Activated CD4-positive, CD25-positive, alpha-beta regulatory T cell treated with anti-CD3 and anti-CD28 coated beads, Interleukin-2, amount 50 U/mL, for 16 hours (primary cell): Measurements from ENCODE around the gene CD9.
"Not testable (repeated sequence)": the region's sequence is repeated elsewhere in the genome, so short reads cannot be mapped to it uniquely, and the experiment has no call there.

Experiments used
- DNase-seq: peaks from one replicate; pipeline ENCODE4 v3.0.0-alpha.2; 2020; ENCODE audit warnings: low read depth, low spot score

The CD9 gene, protein sequence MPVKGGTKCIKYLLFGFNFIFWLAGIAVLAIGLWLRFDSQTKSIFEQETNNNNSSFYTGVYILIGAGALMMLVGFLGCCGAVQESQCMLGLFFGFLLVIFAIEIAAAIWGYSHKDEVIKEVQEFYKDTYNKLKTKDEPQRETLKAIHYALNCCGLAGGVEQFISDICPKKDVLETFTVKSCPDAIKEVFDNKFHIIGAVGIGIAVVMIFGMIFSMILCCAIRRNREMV

DNA sequence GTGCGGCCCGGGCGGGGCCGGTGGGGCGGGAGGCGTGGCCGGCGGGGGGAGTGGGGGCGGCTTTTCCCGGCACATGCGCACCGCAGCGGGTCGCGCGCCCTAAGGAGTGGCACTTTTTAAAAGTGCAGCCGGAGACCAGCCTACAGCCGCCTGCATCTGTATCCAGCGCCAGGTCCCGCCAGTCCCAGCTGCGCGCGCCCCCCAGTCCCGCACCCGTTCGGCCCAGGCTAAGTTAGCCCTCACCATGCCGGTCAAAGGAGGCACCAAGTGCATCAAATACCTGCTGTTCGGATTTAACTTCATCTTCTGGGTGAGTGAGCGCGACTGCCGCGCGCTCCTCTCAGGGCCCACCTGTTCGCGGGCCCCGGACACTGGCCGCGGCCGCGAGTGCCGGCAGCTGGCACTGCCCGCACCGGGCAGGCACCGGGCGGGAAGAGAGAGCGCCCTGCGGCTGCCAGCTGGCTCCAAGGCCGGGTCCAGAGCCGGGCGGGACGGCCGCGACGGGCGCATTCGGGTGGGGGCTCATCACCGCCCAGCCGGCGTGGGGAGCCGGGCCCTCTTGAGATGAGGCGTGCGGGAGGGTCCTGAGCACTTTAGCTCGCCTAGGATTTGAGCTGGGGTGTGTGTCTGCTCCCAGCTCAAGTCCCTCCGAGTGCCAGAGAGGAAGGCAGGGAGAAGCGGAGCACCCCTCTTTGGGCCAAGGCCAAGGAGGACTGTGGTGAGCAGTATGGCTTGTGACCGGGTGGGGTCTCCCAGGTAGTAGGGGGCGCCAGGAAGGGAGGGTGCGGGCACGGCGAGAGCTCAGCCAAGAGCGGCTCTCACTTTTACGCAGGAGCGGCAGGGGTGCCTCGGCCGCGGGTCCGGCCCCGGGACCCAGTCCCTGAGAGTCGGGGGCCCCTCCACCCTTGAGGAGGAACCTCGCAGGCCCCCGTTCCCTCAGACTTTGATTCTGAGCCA, at the start of gene CD9:
Gene CD9 (plus strand): TSS at position 145 of the 957 bp plus-strand sequence. CDS start 100 bp downstream, at position 245.
- DNase-seq = no peak

DNA sequence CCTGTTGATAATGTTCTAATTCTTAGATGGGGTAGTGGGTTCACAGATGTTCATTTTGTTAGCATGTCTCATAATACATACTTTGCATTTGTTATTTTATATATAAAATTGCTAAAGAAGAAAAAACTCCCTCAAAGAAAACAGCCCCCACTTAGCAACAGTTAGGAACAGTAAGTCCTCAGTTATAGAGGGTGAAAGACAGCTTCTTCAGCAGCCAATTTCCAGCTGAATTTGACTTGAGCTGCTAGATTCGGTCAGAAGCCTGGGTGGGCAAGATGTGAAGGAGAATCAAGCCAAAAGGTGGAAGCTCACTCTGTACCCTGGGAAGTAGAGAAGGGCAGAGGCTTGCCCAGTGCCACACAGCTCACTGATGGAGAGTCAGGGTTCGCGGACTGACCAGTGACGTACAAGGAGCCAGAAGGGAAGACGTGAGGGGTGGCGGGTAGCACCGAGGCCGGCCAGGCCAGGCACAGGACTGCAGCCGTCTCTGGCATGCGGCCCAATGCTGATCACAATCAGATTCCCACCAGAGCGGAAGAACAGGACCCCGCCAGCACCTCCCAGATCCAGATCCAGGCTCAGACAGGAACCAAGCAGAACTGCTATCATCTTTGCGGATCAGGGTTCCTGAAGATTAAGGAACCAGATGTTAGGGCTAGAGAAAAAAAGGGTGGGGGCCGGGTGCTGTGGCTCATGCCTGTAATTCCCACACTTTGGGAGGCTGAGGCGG, 45.3 kb upstream of the CD9 start:
- DNase-seq = no peak

DNA sequence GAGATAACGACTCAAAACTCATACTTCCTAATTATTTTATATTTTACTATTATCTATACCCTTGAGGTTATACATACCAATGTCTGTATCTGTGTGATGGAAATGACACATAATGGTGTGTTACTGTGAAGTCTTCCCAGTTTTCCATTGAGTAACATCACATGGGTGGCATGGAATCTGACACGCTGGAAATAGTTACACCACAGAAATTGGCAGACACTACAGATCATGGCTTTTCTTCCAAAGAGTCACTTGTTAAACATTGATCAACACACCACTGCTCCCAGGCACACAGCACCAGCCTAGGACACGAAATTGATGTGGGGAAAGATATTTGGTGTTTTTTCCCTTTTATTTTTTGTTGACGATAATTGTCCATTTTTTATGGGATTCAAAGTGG, 42.7 kb upstream of the CD9 start:
- DNase-seq = no peak

DNA sequence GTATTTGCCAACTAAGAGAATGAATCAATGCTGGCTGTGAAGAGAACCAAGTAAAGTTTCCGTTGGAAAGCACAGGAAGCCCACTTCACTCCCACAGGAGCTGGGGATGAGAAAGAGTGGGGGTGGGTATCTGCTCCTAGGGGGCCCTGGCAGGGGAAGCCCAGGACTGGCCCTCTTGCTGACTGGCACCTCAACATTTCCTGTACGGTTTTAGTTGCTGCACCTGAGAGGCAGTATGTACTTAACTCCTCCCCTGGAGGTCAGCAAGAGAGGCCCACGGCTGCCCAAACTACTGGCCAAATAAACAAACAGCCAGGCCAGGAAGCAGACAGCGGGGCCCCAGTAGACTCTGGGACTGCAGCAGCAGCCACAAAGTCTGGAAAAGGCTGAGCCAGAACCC, 41.9 kb upstream of the CD9 start:
- no peak for DNase-seq

DNA sequence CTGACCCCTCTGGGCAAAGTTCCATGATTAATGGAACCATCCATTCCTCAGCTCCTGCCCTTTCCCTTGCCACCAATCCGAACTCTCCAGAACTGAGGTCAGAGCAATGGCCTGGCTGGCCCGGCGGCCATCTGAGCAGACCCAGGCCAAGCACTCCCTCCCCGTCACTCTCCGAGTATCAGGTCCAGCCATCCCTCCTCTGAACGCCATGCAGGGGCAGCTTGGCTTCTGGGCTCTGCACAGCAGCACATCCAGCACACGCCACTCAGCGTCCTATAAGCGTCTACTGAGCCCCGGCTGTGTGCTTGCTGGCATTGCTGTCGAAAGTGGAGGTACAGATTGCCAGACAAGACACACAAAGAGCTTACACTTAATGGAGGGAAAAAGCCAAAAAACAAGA, 41.5 kb upstream of the CD9 start:
- no peak for DNase-seq

DNA sequence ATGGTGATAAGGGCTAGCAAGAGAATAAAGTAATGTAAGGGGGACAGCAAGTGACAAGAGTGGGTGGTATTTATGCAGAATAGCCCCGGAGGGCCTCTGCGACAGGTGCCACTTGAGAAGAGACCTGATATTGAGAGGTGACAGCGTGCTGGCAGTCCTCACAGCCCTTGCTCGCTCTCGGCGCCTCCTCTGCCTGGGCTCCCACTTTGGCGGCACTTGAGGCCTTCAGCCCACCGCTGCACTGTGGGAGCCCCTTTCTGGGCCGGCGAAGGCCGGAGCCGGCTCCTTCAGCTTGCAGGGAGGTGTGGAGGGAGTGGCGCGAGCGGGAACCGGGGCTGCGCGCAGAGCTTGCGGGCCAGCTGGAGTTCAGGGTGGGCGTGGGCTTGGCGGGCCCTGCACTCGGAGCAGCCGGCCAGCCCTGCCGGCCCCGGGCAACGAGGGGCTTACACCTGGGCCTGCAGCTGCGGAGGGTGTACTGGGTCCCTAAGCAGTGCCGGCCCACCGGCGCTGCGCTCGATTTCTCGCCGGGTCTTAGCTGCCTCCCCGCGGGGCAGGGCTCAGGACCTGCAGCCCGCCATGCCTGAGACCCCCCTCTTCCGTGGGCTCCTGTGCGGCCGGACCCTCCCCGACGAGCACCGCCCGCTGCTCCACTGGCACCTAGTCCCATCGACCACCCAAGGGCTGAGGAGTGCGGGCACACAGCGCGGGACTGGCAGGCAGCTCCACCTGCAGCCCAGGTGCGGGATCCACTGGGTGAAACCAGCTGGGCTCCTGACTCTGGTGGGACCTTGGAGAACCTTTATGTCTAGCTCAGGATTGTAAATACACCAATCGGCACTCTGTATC, 40.8 kb upstream of the CD9 start:
- DNase-seq = not testable (repeated sequence)

DNA sequence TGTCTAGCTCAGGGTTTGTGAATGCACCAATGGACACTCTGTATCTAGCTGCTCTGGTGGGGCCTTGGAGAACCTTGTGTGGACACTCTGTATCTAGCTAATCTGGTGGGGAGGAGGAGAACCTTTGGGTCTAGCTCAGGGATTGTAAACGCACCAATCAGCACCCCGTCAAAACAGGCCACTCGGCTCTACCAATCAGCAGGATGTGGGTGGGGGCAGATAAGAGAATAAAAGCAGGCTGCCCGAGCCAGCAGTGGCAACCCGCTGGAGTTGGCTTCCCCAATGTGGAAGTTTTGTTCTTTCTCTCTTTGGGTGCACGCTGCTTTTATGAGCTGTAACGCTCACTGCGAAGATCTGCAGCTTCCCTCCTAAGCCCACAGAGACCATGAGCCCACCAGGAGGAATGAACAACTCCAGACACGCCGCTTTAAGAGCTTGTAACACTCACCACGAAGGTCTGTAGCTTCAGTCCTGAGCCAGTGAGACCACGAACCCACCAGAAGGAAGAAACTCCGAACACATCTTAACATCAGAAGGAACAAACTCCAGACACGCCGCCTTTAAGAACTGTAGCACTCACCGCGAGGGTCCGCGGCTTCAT, 40.1 kb upstream of the CD9 start:
- DNase-seq = not testable (repeated sequence)

DNA sequence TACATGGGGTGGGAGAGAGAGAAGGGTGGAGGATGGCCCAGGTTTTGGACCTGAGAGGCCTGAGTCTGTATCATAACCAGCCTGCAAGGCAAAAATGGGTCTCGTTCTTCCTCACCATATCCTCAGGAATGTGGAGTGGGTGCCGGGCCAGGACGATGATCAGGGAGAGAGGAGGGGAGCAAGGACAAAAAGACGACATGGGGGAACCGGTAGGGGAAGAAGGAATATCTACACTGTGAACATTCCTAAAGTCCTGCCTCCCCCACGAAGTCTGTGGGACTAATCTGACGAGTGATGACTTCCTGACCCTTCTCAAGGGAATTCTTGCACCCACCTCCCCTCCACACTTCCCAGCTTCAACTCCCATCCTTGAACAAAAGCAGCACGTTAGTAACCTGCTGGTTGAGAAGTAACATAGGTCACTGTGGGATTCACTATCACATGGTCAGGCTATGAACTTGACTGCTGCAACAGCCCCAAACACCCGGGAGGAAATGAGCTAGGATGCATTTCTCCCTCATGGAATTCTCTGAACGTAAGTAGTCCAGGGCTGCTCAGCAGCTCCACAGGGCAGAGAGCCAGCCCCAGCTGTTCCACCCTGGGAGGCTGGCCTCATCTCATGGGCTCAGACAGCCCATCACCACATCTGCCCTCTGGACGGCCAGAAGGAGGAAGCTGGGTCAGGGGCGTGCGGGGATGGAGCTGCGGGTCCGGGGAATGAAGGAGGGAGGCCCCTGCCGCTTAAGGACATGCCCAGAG, 38.9 kb upstream of the CD9 start:
- DNase-seq = no peak

DNA sequence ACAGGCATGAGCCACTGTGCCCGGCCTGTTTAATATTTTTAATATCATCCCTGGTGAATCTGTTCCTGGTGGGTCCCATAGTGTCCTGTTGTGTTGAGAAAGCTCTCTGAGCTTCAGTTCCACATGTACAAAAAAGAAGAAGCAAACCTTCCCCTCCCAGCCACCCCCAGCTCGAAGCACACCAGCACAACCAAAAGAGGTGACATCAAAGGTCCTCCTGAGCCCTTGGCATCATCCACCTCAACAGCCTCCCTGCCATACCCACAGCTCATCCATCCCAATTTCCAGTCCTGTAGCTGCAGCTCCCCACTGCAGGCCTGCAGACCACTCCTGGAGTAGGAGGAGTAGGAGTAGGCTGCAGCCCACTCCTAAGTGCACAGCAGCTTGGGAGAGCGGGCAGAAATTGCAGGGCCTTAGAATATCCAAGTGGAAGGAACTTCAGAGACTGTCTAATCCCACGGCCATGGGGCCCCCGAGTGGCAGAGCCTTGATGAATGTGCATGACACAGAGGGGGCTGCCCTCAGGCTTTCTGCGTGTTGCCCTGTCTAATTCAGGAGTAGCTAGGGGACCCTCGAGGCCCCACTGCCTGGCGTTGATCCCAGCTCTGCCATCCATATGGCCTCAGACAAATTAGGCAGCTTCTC, 36.7 kb upstream of the CD9 start:
- DNase-seq = no peak

DNA sequence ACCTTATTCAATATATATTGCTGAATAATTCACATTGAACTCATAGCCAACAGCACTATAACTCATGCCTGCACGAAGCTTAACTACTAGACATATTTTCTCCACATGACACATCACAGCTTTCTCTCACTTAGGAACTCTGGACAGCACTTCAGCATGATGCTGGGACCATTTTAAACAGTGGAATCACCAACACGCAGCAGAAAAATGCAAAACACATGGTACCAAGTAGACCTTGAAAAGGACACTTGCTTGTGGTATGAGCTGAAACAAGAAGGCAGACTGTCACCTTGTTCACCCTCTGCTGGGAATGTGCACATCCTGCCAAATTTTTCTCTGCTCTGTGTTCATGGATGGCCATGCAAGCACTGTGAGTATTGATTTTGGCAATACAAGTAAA, 34.8 kb upstream of the CD9 start:
- no peak for DNase-seq

DNA sequence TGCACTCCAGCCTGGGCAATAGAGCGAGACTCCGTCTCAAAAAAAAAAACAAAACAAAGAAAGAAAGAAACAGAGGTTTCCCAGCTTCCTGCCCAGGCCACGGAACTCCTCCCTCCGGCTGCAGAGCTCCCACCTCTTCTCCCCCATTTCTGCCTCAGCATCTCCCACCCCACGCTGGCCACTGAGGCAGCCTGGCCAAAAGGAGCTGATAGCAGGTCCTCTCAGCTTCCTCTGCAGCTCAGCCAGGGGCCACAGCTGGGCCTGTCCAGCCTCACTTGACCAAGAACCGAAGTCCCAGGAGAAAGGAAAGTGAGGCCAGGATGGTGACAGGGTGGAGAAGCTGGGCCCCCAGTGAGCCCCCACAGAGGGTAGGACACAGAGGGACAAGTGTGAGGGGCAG, 33.4 kb upstream of the CD9 start:
- no peak for DNase-seq

DNA sequence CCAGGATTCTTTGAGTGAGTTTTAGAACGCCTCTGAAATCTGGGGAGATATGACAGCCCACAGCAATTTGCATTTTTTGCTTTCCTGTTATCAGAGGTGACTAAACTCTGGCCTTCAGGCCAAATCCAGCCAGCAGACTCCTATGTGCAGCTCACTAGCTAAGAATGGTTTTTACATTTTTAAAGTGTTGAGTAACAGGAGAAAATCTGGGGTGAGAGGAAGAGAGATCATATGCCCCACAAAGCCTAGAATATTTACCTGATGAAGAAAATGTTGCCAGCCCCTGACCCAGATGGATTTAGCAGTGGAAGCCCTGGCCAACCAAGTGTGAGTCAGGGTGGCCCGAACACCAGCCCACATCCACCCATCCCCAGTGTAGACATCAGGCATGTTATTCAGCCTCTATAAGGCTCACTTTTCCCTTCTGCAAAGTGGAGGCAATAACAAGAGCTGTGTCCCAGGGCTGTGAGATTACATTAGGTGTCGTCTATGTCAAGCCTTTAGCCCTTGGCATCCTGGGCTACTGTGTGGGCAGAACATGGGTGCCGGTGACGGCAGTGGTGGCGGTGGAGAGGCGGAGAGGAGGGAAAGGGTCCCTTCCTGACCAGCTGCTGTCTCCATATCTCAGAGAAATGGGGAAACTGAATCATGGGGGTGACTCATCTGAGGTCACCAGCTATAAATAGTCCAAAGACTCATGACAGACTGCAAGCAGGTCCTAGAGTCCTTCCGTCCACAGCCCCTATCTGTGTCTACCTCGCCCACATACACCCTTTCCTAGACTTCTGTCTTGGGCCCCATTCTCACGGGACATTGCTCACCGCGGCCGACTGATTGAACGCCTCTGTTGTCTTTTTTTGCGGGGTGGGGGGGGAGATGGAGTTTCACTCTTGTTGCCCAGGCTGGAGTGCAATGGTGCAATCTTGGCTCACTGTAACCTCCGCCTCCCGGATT, 32.6 kb upstream of the CD9 start:
- DNase-seq = peak; percentile 7

DNA sequence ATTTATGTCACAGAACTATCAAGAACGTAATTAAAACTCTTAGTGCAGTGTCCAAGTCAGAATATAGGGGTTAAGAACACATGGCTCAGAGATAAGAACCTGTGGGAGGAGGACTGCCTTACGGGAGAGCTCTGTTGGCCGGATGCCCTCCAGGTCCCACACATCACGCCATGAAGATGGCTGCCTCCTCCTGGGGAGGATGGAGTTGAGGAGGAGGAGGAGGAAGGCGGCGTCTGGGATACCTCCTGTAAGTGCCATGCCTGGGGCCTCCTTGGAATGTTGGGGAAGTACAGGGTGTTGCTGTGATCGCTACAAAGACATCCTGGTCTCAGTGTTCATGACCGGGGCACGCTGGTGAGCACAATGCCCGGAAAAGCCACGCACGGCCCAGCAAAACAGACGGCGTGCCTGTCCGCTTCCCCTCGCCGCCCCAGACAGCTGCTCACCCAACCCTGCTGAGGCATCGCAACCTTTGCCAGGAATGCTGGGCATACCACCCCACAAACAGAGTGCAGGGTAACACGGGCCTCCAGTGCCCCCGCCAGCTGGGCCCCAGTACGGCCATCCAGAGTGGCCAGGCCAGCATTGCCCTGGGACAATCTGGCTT, 28.7 kb upstream of the CD9 start:
- no peak for DNase-seq

DNA sequence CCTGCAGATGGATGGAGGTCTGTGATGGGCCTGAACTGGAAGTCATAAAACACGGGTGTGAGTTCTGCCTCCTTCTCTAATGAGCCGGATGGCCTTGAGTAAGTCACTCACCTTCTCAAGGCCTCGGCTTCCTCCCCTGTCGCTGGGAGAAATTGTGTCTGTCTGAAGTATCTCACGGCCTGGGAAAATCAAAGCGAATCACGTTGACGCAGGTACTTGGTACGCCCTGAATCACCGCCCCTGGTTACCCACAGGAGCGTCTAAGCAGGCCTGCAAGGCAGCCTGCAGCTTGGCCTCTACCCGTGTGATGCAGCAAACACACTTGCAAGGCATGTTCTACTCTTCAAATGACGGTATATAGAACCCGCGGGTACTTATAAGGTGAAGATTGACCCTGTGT, 28.1 kb upstream of the CD9 start:
- no peak for DNase-seq

DNA sequence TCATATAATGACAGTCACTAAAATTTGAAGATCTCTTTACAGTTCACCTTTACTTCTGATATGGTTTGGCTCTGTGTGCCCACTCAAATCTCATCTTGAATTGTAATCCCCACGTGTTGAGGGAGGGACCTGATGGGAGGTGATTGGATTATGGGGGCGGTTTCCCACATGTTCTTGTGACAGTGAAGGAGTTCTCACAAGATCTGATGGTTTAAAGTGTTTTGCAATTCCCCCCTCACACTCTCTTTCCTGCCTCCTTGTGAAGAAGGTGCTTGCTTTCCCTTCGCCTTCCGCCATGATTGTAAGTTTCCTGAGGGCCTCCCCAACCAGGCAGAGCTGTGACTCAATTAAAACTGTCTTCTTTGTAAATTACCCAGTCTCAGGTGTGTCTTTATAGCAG, 27.3 kb upstream of the CD9 start:
- no peak for DNase-seq

DNA sequence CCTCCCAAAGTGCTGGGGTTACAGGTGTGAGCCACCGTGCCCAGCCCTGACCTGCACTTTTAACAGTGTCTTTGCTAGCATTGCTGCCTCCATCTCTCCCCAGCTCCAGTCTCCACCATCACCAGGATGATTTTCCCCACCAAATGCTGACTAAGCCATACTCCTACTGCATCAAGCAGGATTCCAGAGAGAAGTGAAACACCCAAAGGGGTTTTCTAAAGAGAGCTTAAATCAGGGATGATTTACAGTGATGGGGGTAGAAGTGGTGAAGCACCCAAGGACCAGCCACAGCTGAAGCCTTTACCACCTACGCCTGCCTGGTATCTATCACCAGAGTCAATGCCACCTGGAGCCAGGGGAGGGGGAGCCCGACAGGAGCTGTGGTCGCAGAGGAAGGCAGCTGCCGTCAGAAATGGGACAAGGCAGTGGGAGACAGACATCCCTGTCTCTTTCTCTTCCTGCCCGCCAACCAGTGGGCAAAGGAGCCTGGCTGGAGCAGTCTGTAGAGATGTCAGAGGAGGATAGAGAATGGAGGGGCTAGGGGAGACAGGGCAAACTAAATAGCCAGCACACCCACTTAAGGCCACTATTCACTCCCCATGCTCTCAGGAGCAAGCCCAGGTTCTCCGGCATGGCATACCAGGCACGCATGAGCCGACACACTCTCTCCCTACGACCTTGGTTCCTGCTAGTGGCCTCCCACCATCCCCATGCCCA, 22.4 kb upstream of the CD9 start:
- no peak for DNase-seq

DNA sequence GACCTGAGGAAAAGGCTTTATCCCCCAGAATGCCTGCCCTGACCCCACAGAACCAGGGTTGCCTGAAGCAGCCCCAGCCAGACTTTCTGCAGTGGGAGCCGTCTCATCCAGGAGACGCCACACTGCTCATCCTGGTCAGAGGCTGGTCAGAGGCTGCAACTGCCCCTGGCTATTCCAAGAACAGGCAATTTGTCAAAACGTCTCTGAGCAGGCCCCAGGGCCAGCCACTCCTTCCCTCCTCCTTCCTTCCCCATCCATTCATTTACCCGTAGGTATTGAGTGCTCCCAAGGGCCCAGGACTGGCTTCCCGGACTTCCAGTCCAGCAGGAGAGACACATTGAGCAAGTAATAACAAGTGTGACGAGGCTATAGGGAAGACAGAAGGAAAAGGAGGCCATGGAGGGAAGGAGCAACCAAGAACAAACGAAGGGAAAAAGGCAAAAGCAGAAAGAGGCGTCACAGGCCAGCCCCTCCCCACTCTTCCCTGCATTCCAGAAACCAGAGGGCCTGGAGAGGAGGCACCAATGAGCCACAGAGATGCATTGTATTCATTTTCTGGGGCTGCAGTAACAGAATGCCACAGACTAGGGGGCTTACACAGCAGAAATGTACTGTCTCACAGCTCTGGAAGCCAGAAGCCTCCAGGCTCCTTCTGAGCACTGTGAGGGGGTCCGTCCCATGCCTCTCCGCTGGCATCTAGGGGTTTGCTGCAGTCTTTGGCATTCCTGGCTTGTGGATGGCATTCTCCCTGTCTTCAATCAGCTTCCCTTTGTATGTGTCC, 21.0 kb upstream of the CD9 start:
- DNase-seq = no peak
